ENCODE measurements around the gene MPPED1. TPM values are rescaled to one million over a fixed set of nuclear protein-coding genes. Genes with fewer than 3 reads are reported as not detected.
A peak's percentile ranks its signal among the peaks of the same experiment; 100 is the strongest.

MPPED1 gene
- total and polyA plus RNA-seq, 2 of the 13 experiments (the other 11 are each of a cell fraction or from before 2014, with no cell fraction given) = 0.77 TPM; not detected in 1

DNA sequence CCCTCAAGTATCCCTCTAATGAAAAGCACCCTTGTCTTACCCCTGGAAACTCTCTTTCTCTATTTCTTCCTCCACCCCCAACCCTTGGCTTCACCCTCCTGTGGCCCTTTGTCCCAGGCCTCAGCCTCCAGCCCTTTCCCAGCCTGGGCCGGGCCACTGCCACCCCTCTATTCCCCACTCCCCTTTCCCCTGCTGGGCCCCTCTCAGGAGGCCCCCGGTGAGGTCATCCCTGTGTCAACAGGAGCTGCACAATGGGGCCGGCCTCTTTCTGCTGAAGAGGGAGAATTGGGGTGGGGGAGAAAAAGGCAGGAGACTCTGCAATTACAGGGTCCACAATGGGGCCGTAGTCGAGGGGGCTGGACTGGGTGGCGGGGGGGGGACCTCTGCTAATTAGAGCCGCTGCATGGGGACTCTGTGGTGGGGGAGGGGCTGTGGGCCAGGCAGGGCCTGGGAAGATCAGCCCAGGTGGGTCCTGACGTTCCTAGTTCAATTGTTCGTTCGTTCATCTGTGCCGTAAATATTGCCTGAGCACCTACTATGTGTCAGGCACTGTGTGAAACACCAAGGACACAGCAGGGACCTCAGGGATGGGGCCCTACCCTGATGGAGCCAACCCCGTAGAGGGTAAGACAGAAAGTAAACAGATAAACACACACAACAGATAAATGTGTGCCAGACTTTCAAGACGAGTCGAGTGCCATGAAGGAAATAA is 18.5 kb upstream of the MPPED1 start (continued):
- no peak for TF ChIP-seq ZNF10 (CRISPR knock-in tag; IDR thresholded peaks at IDR 0.05; ENCODE audit: borderline replicate concordance, low read depth)
- TF ChIP-seq HNRNPH1 (optimal IDR thresholded peaks at IDR 0.05; ENCODE audit: low read depth, low read length) = no peak
- no peak for TF ChIP-seq RBFOX2 (IDR thresholded peaks at IDR 0.05; ENCODE audit: low read depth, low read length)
- TF ChIP-seq ZHX1 (CRISPR knock-in tag; IDR thresholded peaks at IDR 0.05; ENCODE audit: low read depth) = no peak
- TF ChIP-seq E2F1 (CRISPR knock-in tag; IDR thresholded peaks at IDR 0.05) = no peak
- TF ChIP-seq, protein P1, sequence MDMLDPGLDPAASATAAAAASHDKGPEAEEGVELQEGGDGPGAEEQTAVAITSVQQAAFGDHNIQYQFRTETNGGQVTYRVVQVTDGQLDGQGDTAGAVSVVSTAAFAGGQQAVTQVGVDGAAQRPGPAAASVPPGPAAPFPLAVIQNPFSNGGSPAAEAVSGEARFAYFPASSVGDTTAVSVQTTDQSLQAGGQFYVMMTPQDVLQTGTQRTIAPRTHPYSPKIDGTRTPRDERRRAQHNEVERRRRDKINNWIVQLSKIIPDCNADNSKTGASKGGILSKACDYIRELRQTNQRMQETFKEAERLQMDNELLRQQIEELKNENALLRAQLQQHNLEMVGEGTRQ (IDR thresholded peaks at IDR 0.05; ENCODE audit: low read depth, low read length) = no peak
- TF ChIP-seq, protein P1 (CRISPR knock-in tag; IDR thresholded peaks at IDR 0.05; ENCODE audit: borderline replicate concordance) = no peak
- TF ChIP-seq XBP1 (CRISPR knock-in tag; IDR thresholded peaks at IDR 0.05) = no peak
- no peak for TF ChIP-seq ZNF12 (CRISPR knock-in tag; IDR thresholded peaks at IDR 0.05)
- TF ChIP-seq RXRB (CRISPR knock-in tag; IDR thresholded peaks at IDR 0.05; ENCODE audit: borderline replicate concordance) = peak; percentile 73; the same call in 1 of the 2 replicates
- no peak for TF ChIP-seq ZNF333 (CRISPR knock-in tag; IDR thresholded peaks at IDR 0.05; ENCODE audit: borderline replicate concordance)
- TF ChIP-seq THAP11 (CRISPR knock-in tag; IDR thresholded peaks at IDR 0.05) = peak; percentile 61
- no peak for TF ChIP-seq ZNF318 (CRISPR knock-in tag; IDR thresholded peaks at IDR 0.05)
- TF ChIP-seq ADNP (CRISPR knock-in tag; IDR thresholded peaks at IDR 0.05) = 0 out of 2 replicates have a peak, but pooled peaks have one; percentile 8
